Keratinocyte (primary cell): ENCODE results near the gene EGLN1. TPM values are rescaled to one million over a fixed set of nuclear protein-coding genes. Genes with fewer than 3 reads are reported as not detected.
A peak's percentile ranks its signal among the peaks of the same experiment; 100 is the strongest.

Source experiments
- DNase-seq: peaks from one replicate; pipeline ENCODE4 v3.0.0-alpha.2; 2011; ENCODE audit warnings: low read depth, missing footprints, low spot score
- FAIRE-seq: peaks from 2 replicates; lab custom pipeline; 2011; peaks lifted over from hg19 to GRCh38; lab: Jason Lieb, UNC
- H2AFZ ChIP-seq: 2 replicates; pipeline ENCODE4 v1.6.0; 2012; ENCODE audit warnings: low read length, control low read depth, inconsistent platforms; ENCODE audit not compliant: control insufficient read depth
- H3K27ac ChIP-seq: 2 replicates; pipeline ENCODE4 v1.5.1; 2011; ENCODE audit warnings: low read length; ENCODE audit not compliant: control insufficient read depth, insufficient read depth
- H3K27me3 ChIP-seq: 3 replicates; pipeline ENCODE4 v1.6.0; 2011; ENCODE audit warnings: low read length; ENCODE audit not compliant: control insufficient read depth, insufficient read depth; ENCODE audit errors: extremely low read depth
- H3K36me3 ChIP-seq, 2 experiments: 2 replicates in 1 of 2; 3 replicates in 1 of 2; pipeline ENCODE4 v1.5.1; 2011; ENCODE audit warnings: low read length in 2 of 2, mild to moderate bottlenecking in 1 of 2; ENCODE audit not compliant: control insufficient read depth in 2 of 2, insufficient read depth in 2 of 2; ENCODE audit errors: extremely low read depth in 1 of 2
- H3K4me1 ChIP-seq: 3 replicates; pipeline ENCODE4 v1.5.1; 2011; ENCODE audit warnings: low read length; ENCODE audit not compliant: control insufficient read depth, insufficient read depth; ENCODE audit errors: extremely low read depth
- H3K4me2 ChIP-seq: 3 replicates; pipeline ENCODE4 v1.6.0; 2011; ENCODE audit warnings: low read depth, low read length; ENCODE audit not compliant: control insufficient read depth, insufficient read depth; ENCODE audit errors: extremely low read depth
- H3K4me3 ChIP-seq, 3 experiments: fragments of 200-600 bp in 1 of 3; sonication (generic) in 1 of 3; 2 replicates in 2 of 3; 3 replicates in 1 of 3; pipeline ENCODE4 v1.5.1; 2011 to 2016; ENCODE audit warnings: low read length in 3 of 3, mild to moderate bottlenecking in 3 of 3, control low read depth in 2 of 3, inconsistent platforms in 1 of 3, low read depth in 1 of 3, mixed read lengths in 1 of 3, mixed run types in 1 of 3, moderate library complexity in 1 of 3; ENCODE audit not compliant: control insufficient read depth in 2 of 3, insufficient read depth in 2 of 3; ENCODE audit errors: extremely low read depth in 1 of 3
- H3K79me2 ChIP-seq: 2 replicates; pipeline ENCODE4 v1.6.0; 2012; ENCODE audit warnings: low read length; ENCODE audit not compliant: control insufficient read depth, insufficient read depth
- H3K9ac ChIP-seq: 3 replicates; pipeline ENCODE4 v1.6.0; 2011; ENCODE audit warnings: low read length; ENCODE audit not compliant: control insufficient read depth, insufficient read depth; ENCODE audit errors: extremely low read depth
- H3K9me1 ChIP-seq: 3 replicates; pipeline ENCODE4 v1.6.0; 2011; ENCODE audit warnings: low read length; ENCODE audit not compliant: control insufficient read depth, insufficient read depth; ENCODE audit errors: extremely low read depth
- H3K9me3 ChIP-seq: 2 replicates; pipeline ENCODE4 v1.5.1; 2012; ENCODE audit warnings: low read depth, low read length; ENCODE audit not compliant: control insufficient read depth
- H4K20me1 ChIP-seq: 3 replicates; pipeline ENCODE4 v1.6.0; 2011; ENCODE audit warnings: low read length; ENCODE audit not compliant: control insufficient read depth, insufficient read depth; ENCODE audit errors: extremely low read depth
- CTCF ChIP-seq, 3 experiments: IDR thresholded peaks in 1 of 3; conservative IDR thresholded peaks in 1 of 3; optimal IDR thresholded peaks in 1 of 3; 2 replicates in 2 of 3; 3 replicates in 1 of 3; pipeline versions ENCODE3 to v1.5.1; 2011; ENCODE audit warnings: low read length in 3 of 3, mild to moderate bottlenecking in 3 of 3, moderate library complexity in 2 of 3, control low read depth in 1 of 3, inconsistent platforms in 1 of 3; ENCODE audit not compliant: insufficient read depth in 2 of 3; ENCODE audit errors: extremely low read depth in 1 of 3
- EZH2 ChIP-seq: IDR thresholded peaks from one replicate; pipeline ENCODE4 v1.6.1; 2012; ENCODE audit warnings: inconsistent platforms, mild to moderate bottlenecking, low read length, moderate library complexity
- dilution Hi-C: fragments of 300-500 bp; cut with MboI; formaldehyde crosslinking; loops from one replicate; pipeline ENCODE4 v1.7.0; 2020; ENCODE audit warnings: low sequenced_read_pairs; ENCODE audit not compliant: extremely low pct_ligation_motif_present
- polyA plus RNA-seq, 5 experiments: library from polyadenylated mRNA; depleted of rRNA in 3 of 5; stranded (reverse) in 3 of 5; stranded (forward) in 1 of 5; unstranded in 1 of 5; fragments of >200 nt; gene quantifications; 1 replicate in 1 of 5; 2 replicates in 3 of 5; 3 replicates in 1 of 5; pipeline versions ENCODE4 v1.2.1 to v1.2.3, GENCODE V29; 2011 to 2012; ENCODE audit warnings: missing spikeins in 2 of 5, low read depth in 1 of 5, low replicate concordance in 1 of 5

EGLN1 gene
- polyA plus RNA-seq, 1 donor (not counting 4 experiments of a cell fraction or from before 2014, with no cell fraction given) = 34.1 TPM

GRCh38 chr1:231387770-231388669 is 34.1 kb downstream of the EGLN1 start:
- peak overlapping the region; percentile 23 for H3K4me2 ChIP-seq
- peaks cover 62% of the 10 kb centered on the region for H3K79me2 ChIP-seq
- H3K27me3 ChIP-seq = no peaks in the 10 kb centered on the region
- peaks cover 2% of the 10 kb centered on the region for H3K9me1 ChIP-seq
- H3K4me3 ChIP-seq = no peak overlapping the region
- TF ChIP-seq EZH2 (no peak), CTCF (optimal IDR thresholded peaks at IDR 0.05 in 1 of 3, IDR thresholded peaks at IDR 0.05 in 1 of 3, conservative IDR thresholded peaks at IDR 0.05 in 1 of 3; ENCODE audit: extremely low read depth in 1 of 3, insufficient read depth in 2 of 3, low read length in 3 of 3) (no peak)
- DNase-seq (no peak), FAIRE-seq (no peak)
- H3K4me1 ChIP-seq = peaks cover 46% of the 10 kb centered on the region
- peaks cover 0 to 5% of the 10 kb centered on the region in 2 experiments for H3K36me3 ChIP-seq
- dilution Hi-C loops = no loop called here
- no peak overlapping the region for H3K9ac ChIP-seq
- H3K9me3 ChIP-seq = no peaks in the 10 kb centered on the region
- H4K20me1 ChIP-seq = no peaks in the 10 kb centered on the region
- H3K27ac ChIP-seq = no peak overlapping the region
- no peak overlapping the region for H2AFZ ChIP-seq

- TF ChIP-seq CTCF (optimal IDR thresholded peaks at IDR 0.05 in 1 of 3, IDR thresholded peaks at IDR 0.05 in 1 of 3, conservative IDR thresholded peaks at IDR 0.05 in 1 of 3; ENCODE audit: extremely low read depth in 1 of 3, insufficient read depth in 2 of 3, low read length in 3 of 3) (no peak), EZH2 (no peak)
- H3K27ac ChIP-seq = no peak overlapping the region
- no peak overlapping the region for H2AFZ ChIP-seq
- peaks cover 66% of the 10 kb centered on the region for H3K79me2 ChIP-seq
- dilution Hi-C loops = no loop called here
- DNase-seq (no peak), FAIRE-seq (no peak)
- no peaks in the 10 kb centered on the region for H3K9me3 ChIP-seq
- no peaks in the 10 kb centered on the region for H3K27me3 ChIP-seq
- no peak overlapping the region for H3K4me3 ChIP-seq
- H3K9me1 ChIP-seq = peaks cover 2% of the 10 kb centered on the region
- H3K4me1 ChIP-seq = peaks cover 58% of the 10 kb centered on the region
- H4K20me1 ChIP-seq = no peaks in the 10 kb centered on the region
- peaks cover 0 to 5% of the 10 kb centered on the region in 2 experiments for H3K36me3 ChIP-seq
- no peak overlapping the region for H3K9ac ChIP-seq
- no peak overlapping the region for H3K4me2 ChIP-seq
Observed at GRCh38 chr1:231386466-231386865, 35.6 kb downstream of the EGLN1 start.
